ENCODE results near the gene CFAP97D2. TPM values are rescaled to one million over a fixed set of nuclear protein-coding genes. Genes with fewer than 3 reads are reported as not detected.

Gene CFAP97D2
- not detected for total RNA-seq (2013)
- under 1 TPM in 1 of 3 donors, not detected in 2; 0.21 TPM for polyA plus RNA-seq
- polyA minus RNA-seq, result 0.14 and 0.88 TPM in 2 replicates
- 0 to 2.0 (median 0.17) reads per million in 11 experiments for total RNA-seq

- Mint-ChIP-seq H3K36me3 (no peaks in the 10 kb centered on the region), H3K27me3 (ENCODE audit: low read depth in 3 of 3) (peaks cover 5 to 17% (median 7%) of the 10 kb centered on the region in 3 donors), H3K4me3 (peak within 1 kb of the TSS in 1 of 2 donors; percentile 16), H3K27ac (no peak within 1 kb of the TSS), H3K4me1 (peaks cover 8% of the 10 kb centered on the region), H3K9me3 (peaks cover 2 to 8% (median 4%) of the 10 kb centered on the region in 7 donors)
- intact Hi-C loops (cut with micrococcal nuclease), result no loop called here
- Histone ChIP-seq H3K4me1 (ENCODE audit: control insufficient read depth in 1 of 2, insufficient read depth in 2 of 2, low read length in 2 of 2) (no peaks in the 10 kb centered on the region), H4K20me1 (ENCODE audit: insufficient read depth, low read length) (no peaks in the 10 kb centered on the region), H3K27ac (ENCODE audit: low read depth in 1 of 2, low read length in 2 of 2) (no peak within 1 kb of the TSS), H3K4me2 (replicated peaks; ENCODE audit: extremely low read depth, low read length, poor library complexity, severe bottlenecking) (no peak within 1 kb of the TSS), H3K9me3 (replicated peaks in 1 of 2; ENCODE audit: control insufficient read depth in 1 of 2, insufficient read depth in 1 of 2, low read length in 2 of 2) (peaks cover 6 to 7% of the 10 kb centered on the region in 2 donors), H3K36me3 (replicated peaks in 1 of 2; ENCODE audit: control insufficient read depth in 1 of 2, insufficient read depth in 2 of 2, low read length in 2 of 2) (no peaks in the 10 kb centered on the region), H3K27me3 (ENCODE audit: control insufficient read depth in 2 of 2, insufficient read depth in 2 of 2, low read length in 2 of 2) (peaks cover 0 to 3% of the 10 kb centered on the region in 2 donors), H3K9ac (ENCODE audit: insufficient read depth, low read length, poor library complexity, severe bottlenecking) (no peak within 1 kb of the TSS), H3K4me3 (replicated peaks in 1 of 3; ENCODE audit: low read depth in 2 of 3, low read length in 3 of 3) (no peak within 1 kb of the TSS), H3K79me2 (ENCODE audit: insufficient read depth, low read length) (no peaks in the 10 kb centered on the region), H2AFZ (ENCODE audit: insufficient read depth, low read depth, low read length, poor library complexity, severe bottlenecking) (no peak within 1 kb of the TSS)
- no peak for TF ChIP-seq CTCF (IDR thresholded peaks at IDR 0.05)
- WGBS (ENCODE audit: insufficient coverage), result 86% methylated on average over 8 of the region's 13 CpGs
- no peak for DNase-seq
Measured at GRCh38 chr13:114179087-114179658, at the start of gene CFAP97D2. Gene CFAP97D2, plus strand, starts transcription at chr13:114179257. Its CDS starts 74 bp downstream, at chr13:114179331.

GRCh38 chr13:114129649-114130062, 49.4 kb upstream of the CFAP97D2 start:
- Histone ChIP-seq H4K20me1 (ENCODE audit: insufficient read depth, low read length) (peaks cover 63% of the 10 kb centered on the region), H3K4me1 (ENCODE audit: control insufficient read depth in 1 of 2, insufficient read depth in 2 of 2, low read length in 2 of 2) (peaks cover 52 to 69% of the 10 kb centered on the region in 2 donors), H3K79me2 (ENCODE audit: insufficient read depth, low read length) (peaks cover 69% of the 10 kb centered on the region), H2AFZ (ENCODE audit: insufficient read depth, low read depth, low read length, poor library complexity, severe bottlenecking) (no peak overlapping the region), H3K4me2 (replicated peaks; ENCODE audit: extremely low read depth, low read length, poor library complexity, severe bottlenecking) (peak overlapping the region; percentile 97), H3K36me3 (replicated peaks in 1 of 2; ENCODE audit: control insufficient read depth in 1 of 2, insufficient read depth in 2 of 2, low read length in 2 of 2) (no peaks in the 10 kb centered on the region), H3K4me3 (replicated peaks in 1 of 3; ENCODE audit: low read depth in 2 of 3, low read length in 3 of 3) (peak overlapping the region in 2 of 3 experiments; percentile 1 to 98), H3K27ac (ENCODE audit: low read depth in 1 of 2, low read length in 2 of 2) (peak overlapping the region; percentile 86 to 95), H3K27me3 (ENCODE audit: control insufficient read depth in 2 of 2, insufficient read depth in 2 of 2, low read length in 2 of 2) (no peaks in the 10 kb centered on the region), H3K9ac (ENCODE audit: insufficient read depth, low read length, poor library complexity, severe bottlenecking) (peak overlapping the region; percentile 88), H3K9me3 (replicated peaks in 1 of 2; ENCODE audit: control insufficient read depth in 1 of 2, insufficient read depth in 1 of 2, low read length in 2 of 2) (no peaks in the 10 kb centered on the region)
- Mint-ChIP-seq H3K4me3 (peak overlapping the region; percentile 84 to 100), H3K27me3 (ENCODE audit: low read depth in 3 of 3) (peaks cover 2 to 3% (median 2%) of the 10 kb centered on the region in 3 donors), H3K27ac (peak overlapping the region; percentile 89 to 99 (median 97)), H3K36me3 (peaks cover 25 to 28% of the 10 kb centered on the region in 2 donors), H3K9me3 (no peaks in the 10 kb centered on the region), H3K4me1 (peaks cover 61% of the 10 kb centered on the region)
- WGBS (ENCODE audit: insufficient coverage), result 50% methylated on average over 9 of the region's 9 CpGs
- intact Hi-C loops (cut with micrococcal nuclease), result loop anchor here (2.0 to 5.0 kb wide), 4 partner anchors 15 to 93 kb away; no protein-coding TSS in a partner anchor
- DNase-seq, result peak in 1 of 3 donors; percentile 45
- TF ChIP-seq CTCF (IDR thresholded peaks at IDR 0.05), result no peak

All from CD14-positive monocyte (primary cell).